ENCODE results near the gene CALY.
"Not testable (repeated sequence)": the region's sequence is repeated elsewhere in the genome, so short reads cannot be mapped to it uniquely, and the experiment has no call there.

The CALY gene, protein sequence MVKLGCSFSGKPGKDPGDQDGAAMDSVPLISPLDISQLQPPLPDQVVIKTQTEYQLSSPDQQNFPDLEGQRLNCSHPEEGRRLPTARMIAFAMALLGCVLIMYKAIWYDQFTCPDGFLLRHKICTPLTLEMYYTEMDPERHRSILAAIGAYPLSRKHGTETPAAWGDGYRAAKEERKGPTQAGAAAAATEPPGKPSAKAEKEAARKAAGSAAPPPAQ
- total RNA-seq = 0.18 to 0.97 (median 0.49) reads per million in 4 experiments

DNA sequence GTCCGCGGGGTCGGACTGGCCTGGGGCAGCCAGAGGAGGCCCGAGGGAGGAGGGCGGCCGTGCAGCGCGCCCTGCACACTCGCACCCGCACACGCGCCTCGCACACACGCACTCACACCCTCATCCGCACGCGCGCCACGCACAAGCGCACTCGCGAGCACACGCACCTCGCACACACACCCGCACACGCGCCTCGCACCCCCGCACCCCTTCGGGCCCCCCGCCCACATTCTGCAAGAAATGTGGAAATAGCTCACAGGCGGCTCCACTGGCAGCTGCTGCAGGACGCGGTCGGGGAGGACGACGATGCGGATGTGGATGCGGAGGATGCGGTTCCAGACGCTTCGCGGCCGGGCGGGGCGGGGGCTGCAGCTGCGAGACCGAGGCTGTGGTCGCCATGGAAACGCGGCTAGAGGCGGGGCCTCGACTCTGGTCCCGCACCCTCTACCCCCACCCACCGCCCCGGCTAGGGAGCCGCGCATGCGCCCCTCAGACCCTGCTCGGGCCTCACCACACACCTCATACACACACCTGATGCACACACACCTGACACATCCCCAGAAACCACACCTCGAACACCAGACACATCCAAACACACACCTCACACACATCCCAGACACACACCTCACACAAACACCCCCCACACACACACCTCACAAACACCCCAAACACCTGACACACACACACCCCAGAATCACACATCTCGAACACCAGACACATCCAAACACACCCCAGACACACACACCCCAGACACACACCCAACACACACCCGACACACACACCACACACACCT lies at the start of gene CALY:
TSS of gene CALY (minus strand) at position 320 of the 793 bp plus-strand sequence. CDS start 7,907 bp downstream, outside the sequence.
- peak; percentile 72 for DNase-seq

DNA sequence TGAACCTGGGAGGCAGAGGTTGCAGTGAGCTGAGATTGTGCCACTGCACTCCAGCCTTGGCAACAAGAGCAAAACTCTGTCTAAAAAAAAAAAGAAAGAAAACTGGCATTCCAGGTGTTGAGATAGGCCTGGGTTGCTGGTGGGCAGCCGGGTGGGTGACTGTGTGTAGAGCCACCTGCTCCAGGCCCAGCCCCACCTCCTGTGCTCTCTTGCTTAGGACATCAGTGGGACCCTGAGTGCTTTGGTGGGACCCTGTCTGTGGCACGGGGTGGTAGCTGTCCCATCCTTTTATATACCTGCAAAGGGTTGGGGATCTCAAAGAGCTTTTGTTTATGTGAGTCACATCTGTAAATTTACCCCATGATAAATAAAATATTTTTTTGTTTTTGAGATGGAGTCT lies 48.5 kb upstream of the CALY start:
- DNase-seq = no peak

GRCh38 chr10:133384071-133384470 lies 47.4 kb upstream of the CALY start:
- no peak for DNase-seq

DNA sequence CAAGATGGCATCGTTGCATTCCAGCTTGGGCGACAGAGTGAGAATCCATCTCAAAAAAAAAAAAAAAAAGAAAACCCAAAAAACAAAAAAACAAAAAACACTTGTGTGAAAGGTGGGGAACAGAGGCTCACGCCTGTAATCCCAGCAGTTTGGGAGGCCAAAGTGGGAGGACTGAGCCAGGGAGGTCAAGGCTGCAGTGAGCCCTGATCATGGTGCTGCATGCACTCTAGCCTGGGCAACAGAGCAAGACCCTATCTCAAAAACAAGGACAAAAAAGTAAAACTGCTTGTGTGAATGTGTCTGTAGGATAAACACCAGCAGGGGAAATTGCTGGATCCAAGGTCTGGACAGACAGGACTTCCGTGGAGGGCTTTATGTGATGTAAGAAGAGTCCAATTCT lies 46.9 kb upstream of the CALY start:
- no peak for DNase-seq

DNA sequence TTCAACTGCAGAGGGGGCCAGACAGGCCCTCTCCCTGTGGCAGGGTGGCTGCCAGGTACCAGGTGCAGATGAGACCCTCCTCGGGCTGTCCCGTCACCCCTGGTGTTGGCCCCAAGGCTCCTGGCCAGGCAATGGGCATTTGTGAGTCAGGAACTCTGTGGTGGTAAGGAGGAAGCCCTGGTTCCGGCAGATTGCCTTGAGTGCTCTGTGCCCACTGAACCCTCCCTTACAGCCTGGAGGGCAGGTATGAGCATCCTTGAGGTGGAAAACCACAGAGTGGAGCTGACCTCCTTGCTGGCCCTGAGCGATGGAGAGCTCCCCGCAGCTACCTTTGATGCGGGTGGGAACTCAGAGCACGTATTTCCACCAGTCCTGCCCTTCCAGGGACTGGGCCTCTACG lies 44.3 kb upstream of the CALY start:
- DNase-seq = no peak

DNA sequence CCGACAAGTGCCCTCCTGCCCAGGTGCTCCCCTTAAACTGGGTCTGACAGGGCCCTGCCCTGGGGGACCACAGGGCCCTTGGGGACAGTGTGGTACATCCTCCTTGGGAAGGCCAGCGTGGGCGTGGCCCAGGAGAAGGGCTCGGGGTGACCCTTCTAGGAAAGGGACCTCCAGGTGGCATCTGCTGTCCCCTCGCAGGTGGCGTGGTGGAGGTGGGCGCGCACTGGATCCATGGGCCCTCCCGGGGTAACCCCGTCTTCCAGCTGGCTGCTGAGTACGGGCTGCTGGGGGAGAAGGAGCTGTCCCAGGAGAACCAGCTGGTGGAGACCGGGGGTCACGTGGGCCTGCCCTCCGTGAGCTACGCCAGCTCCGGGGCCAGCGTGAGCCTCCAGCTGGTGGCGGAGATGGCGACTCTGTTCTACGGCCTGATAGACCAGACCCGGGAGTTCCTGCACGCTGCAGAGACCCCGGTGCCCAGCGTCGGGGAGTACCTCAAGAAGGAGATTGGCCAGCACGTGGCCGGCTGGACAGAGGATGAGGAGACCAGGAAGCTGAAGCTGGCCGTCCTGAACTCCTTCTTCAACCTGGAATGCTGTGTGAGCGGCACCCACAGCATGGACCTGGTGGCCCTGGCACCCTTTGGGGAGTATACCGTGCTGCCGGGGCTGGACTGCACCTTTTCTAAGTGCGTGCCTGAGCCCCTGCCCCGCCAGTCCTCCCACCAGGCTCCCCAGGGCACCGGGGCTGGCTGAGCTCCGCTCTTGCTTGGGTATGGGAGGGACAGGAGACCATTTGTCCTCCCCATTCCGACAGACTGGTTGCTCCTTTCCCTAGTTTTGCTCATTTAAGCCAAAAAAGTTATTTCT lies 43.3 kb upstream of the CALY start:
- no peak for DNase-seq

GRCh38 chr10:133379152-133379800 lies 42.6 kb upstream of the CALY start, which contains the start of gene PAOX:
TSS of gene PAOX (plus strand) at chr10:133379262. CDS start at chr10:133379317, 55 bp downstream.
- peak; percentile 27 for DNase-seq

DNA sequence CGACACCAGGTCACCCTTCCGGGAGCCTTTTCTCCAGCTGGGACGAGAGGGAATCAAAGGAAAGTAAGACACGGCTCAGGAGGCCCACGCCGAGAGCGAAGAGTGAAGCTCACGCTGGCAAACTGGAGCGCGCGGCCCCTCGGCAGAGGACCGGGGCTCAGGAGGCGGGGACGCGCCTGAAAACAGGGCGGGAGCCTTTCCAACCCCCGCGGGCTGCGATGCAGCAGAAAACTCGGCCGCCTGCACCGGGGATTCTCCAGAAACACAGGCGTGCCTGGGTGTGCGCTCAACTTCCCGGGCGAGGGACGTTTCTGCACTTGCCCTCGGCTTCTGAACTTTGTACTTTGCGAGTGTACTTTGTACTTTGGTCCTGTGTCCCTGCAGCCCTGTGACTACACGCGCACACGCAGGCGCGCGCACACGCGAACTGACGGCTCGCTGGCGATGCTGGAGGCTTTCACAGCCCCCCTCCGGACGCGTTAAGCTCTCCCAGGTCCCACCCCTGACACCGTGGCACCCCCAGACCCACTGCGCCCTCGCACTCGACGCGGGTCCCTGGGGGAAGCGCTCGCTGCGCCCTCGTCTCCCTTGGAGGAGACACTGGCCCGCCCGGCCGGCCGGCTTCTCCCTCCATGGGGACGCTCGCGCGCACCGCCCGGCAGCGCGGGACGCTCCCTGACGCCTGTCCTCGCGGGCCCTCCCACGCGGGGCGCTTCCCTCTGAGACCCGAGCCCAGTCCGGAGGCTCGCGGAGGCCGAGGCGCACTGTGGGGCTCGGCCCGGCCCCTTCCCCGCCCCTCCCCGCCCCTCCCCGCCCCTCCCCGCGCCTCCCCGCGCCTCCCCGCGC lies 41.8 kb upstream of the CALY start:
- peak; percentile 36 for DNase-seq

- no peak for DNase-seq
Observed at GRCh38 chr10:133377818-133378250, 41.1 kb upstream of the CALY start.

DNA sequence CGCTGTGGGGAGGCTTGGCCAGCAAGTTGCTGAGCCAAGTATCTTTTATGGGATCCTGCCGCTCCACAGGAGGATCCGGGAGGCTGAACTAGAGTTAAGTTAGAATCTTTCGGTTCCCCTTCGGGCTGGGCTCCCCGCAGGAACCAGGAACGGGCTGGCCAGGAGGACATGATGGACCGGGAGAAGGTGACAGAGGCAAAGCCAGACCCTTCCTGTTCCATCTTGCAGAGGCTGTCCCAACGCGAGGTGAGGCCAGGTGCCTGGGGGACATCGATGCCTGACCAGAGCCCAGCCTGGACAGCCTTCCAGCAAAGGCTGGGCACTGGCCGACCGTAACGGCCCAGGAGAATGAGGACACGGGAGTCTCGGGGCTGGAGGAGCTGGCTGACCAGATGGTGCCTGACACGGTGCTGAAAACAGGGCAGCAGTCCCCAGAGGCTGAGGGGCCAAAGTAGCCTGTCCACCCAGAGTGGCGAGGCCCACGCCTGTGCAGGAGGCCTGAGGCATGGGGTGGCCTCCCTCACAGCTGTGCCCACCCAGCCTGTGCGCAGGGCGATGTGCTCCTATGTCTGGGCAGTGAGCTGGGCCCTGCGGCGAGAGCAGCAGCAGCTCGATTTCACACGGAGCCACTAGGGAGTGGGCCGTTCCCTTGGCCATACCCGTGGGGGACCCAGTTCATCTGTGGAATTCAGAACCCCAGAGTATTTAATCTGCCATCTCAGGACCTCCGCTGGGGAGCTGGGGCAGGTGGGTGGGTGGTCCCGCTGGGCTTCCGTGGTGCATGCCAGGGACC lies 40.5 kb upstream of the CALY start:
- DNase-seq = no peak

DNA sequence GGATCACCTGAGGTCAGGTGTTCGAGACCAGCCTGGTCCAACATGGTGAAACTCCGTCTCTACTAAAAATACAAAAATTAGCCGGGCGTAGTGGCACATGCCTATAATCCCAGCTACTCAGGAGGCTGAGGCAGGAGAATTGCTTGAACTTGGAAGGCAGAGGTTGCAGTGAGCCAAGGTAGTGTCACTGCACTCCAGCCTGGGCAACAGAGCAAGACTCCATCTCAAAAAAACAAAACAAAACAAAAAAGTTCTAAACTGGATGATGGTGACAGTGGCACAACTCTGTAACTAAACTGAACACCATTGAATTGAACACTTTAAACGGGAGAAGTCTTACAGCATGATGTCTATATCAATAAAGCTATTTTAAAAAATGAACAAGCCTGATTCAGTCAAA lies 39.5 kb upstream of the CALY start:
- not testable (repeated sequence) for DNase-seq

GRCh38 chr10:133375357-133376115 lies 38.8 kb upstream of the CALY start:
- DNase-seq = no peak

DNA sequence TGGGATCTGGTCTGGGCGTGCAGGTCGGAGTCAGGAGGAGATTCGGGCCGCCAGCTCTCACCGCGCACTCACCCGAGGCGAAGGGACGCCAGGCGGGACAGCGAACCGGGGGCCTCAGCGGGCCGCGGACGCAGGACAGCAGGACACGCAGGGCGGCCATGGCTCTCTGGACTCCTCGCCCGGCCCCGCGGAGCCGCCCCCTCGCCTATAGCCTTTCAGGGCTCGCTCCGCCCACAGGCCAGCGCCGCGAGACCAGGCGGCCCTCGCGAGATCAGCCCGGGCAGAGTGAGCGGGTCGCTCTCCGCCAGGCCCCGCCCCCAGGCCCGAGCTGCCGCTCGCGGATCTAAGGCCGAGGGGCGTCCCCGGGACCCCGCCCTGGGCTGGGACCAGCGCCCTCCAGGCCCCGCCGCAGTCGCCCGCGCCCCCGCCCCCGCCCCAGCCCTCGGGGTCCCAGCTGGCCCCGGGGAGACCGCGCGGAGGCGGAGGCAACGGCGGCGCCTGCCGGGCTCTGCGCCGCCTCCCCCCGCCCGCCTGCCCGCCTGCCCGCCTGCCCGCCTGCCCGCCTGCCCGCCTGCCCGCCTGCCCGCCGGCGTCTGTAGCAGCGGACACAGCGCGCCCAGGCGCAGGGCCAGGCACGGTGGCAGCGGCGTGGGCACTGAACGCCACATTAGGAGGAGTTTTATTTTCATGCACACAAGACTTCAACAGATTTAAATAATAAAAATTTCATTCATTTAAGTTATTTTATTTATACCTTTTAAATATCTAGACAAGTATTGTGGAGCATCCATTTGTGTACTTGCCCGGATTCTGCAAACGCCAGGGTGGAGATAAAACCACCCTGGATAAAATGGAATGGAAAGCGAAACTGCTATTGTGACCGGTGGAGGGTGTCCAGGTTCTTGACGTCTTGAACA lies 36.7 kb upstream of the CALY start, which contains the start of gene ECHS1:
TSS of gene ECHS1 (minus strand) at position 181 of the 917 bp plus-strand sequence. CDS start at position 160, 21 bp downstream.
- DNase-seq = peak; percentile 94

DNA sequence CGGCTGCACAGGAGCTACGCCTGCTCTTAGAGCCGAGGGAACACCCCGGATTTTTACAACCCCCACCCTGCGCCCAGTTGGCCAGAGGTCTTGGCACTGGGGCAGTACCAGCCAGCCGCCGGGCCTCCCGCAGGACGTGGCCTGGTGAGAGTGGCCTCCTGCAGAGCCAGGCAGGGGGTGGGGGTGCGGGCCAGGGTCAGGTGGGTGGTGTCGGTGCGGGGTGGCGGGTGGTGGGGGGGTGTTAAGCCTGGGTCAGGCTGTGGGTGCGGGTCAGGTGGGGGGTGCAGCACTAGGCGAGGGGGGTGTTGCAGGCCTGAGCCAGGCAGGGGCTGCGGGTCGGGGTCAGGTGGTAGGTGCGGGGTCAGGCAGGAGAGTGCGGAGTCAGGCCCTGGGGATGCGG lies 35.8 kb upstream of the CALY start:
- DNase-seq = no peak

DNA sequence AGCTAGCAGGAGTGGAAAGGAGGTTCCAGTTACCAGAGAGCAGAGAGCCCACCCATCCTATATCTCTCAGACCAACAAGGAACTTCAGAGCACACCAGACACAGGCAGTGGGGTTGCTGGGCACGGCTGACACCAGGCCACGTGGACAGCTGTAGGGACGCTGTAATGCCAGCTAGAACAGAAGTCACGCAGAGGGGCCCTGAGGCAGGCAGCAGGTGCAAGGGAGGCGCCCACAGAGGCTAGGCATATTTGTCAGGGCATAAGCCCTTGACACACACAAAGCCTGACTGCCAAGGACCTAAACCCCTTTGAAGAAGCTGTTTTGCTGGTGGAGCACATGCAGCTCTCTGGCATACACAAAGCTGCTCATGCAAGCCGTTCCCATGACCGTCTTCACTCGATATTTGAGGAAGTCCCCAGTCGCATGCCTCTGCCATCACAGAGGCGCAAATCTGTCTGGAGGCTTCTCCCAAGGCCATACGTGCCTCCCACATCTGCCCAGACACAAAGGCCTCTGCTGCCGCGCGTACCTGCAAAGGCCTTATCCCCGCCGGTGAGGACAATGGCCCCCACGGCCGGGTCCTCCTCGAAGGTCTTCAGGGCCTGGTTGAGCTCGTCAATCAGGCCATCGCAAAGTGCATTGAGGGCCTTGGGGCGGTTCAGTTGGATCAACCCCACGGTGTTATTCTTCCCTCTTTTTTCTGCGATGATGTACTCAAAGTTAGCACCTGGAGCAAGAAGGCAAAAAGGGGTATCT lies 33.5 kb upstream of the CALY start:
- no peak for DNase-seq

GRCh38 chr10:133368153-133368552 lies 31.5 kb upstream of the CALY start:
- DNase-seq = no peak

DNA sequence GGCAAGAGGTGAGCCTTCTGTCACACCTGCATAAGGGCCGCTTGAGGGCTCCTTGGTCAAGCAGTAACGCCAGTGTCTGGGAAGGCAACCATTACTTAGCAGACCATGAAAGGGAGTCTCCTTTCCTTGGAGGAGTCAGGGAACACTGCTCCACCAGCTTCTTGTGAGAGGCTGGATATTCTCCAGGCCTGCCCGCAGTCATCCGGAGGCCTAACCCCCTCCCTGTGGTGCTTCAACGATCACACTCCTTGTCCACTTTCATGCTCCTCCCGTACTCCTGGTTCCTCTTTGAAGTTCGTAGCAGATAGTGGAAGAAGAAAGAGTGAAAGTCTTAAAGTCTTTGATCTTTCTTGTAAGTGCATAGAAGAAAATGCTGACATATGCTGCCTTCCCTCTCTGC lies 30.8 kb upstream of the CALY start:
- DNase-seq = not testable (repeated sequence)

DNA sequence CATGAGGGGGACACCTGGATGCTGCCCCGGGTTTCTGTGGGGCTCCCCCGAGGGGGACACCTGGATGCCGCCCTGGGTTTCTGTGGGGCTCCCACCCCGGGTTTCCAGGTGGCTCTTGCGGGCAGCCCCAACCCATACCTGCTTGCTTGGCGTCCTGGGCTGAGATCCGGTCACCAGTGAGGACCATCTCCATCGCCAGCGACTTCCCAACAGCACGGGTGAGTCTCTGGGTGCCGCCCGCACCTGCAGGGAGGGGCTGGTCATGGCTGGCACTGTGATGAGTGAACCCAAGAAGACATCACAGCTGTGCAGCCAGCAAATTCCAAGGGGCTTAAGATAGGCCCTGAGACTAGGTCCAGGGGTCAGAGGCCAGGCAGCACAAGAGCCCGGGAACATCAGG lies 30.1 kb upstream of the CALY start:
- DNase-seq = no peak

Data from effector CD8-positive, alpha-beta T cell (primary cell).